GM21619 (cell line): Measurements from ENCODE around the gene UQCRC2.
"Not testable (repeated sequence)": the region's sequence is repeated elsewhere in the genome, so short reads cannot be mapped to it uniquely, and the experiment has no call there.

Experiments
- ATAC-seq: cut with Tn5 transposase; IDR thresholded peaks from one replicate; pipeline ENCODE4 v1.9.1; 2021; ENCODE audit not compliant: unreplicated experiment

UQCRC2 gene

GRCh38 chr16:22008215-22009059 lies 55.3 kb downstream of the UQCRC2 start:
- ATAC-seq, result peak; percentile 18

DNA sequence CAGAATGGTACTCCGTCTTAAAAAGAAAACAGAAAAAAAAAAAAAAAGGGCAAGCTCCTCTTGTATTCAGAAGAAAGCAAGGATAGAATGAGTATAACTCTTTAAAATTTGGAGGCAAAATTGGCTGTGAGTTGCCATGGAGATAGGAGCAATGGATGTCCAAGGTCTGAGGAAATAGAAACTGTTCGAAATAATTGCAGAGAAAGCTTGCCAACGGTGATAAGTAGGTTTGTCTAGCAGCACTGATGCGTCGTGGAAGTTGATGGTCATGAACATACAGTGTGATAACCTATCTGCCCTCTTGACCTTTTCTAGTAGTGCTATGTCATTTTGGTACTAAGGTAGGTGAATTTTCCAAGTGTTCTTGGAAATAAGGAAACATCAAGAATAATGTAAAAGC lies 57.7 kb downstream of the UQCRC2 start:
- no peak for ATAC-seq

- ATAC-seq, result no peak
Observed at GRCh38 chr16:22012241-22012640, 59.1 kb downstream of the UQCRC2 start.

DNA sequence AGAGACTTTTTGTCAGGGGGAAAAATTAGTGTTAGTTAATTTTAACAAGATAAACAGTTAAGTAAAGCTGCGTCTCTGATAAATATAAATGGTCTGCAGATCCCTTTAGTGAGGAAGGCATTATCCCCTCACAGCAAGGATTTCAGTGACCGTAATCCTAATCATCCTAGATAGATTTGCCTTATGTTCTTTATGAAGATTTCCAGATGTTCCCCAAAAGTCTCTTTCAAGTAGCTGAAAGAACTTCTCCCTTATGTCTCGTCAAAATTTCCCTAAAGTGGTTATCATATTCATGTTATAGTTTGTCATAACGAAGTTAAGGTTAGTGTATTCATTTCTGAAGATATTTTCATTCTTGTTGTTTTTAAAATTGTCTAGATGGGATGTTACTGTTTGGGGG lies 60.3 kb downstream of the UQCRC2 start:
- ATAC-seq, result no peak

DNA sequence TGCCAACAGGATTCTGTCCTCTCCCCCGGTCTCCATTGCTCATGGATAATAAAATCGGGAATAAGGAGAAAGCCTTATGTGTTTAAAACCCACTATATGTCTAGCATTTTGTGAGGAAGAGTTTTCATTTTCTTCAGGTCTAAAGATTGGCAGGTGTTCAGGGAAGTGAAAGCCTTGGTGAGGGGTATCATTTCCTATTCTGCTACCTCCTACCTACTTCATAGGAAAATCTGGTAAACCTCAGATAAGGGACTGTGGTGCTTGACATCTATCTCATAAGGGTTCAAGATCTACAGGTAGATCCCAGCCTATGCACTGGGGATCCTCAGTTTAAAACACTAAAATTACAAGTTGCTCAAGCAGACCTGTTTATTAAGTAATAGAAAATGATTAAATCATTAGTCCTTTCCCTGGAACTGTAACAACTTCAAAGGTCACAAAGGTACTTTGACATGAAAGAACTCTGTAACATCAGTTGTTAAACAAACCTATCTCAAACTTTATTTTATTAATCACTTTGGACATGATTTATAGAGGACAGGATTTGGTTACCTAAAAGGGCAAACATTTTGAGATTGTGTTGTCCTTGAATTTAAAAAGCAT lies 61.2 kb downstream of the UQCRC2 start:
- no peak for ATAC-seq

DNA sequence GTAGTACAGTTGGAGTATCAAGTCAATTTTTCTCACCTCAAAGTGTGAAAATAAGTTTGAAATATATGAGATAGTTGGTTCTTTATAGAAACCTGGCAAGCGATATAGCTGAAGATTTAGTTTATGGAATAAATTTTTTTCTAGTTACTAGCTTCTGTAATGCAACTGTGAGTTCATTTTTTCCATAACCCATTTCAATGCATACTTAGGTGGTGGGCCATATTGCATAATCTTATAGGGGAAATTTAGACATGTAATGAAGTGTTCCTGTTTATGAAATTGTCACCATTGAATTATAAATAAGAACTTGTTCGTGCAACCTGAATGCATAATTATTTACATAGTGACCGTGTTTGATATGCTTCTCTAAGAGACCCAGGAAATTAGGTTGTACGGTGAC lies 63.8 kb downstream of the UQCRC2 start:
- no peak for ATAC-seq

GRCh38 chr16:22018559-22018958 lies 65.4 kb downstream of the UQCRC2 start:
- ATAC-seq, result no peak

- no peak for ATAC-seq
Observed at GRCh38 chr16:22022151-22022550, 69.0 kb downstream of the UQCRC2 start.

GRCh38 chr16:22023505-22023904 lies 70.3 kb downstream of the UQCRC2 start:
- no peak for ATAC-seq

DNA sequence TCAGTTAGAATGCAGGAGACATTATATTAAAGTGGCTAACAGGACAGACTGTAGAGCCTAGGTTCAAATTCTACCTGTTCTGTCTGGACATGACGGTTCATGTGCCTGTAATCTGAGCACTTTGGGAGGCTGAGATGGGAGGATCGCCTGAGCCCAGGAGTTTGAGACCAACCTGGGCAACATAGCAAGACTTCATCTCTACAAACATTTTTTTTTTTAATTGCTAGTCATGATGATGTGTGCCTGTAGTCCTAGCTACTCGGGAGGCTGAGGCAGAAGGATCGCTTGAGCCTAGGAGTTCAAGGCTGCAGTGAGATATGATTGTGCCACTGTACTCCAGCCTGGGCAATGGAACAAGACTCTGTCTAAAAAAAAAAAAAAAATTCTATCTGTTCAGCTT lies 71.6 kb downstream of the UQCRC2 start:
- ATAC-seq, result not testable (repeated sequence)

DNA sequence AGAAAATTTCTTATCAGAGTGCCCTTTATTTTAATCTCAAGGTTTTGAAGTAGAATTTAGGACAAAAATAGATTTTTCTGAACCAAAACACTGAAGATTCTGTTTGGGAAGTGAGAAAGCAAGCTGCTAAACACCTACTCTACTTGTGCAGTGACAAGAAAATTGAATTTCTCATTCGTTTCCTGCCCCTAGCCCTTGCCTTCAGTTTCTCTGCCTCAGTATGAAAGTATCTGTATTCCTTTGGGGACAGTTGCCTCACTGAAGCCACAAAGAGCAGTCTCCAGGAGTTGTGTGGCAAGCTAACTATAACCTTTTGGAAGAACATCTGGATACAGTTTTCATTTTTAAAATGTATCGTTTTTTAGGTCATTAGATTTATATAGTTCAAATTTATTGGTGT lies 74.5 kb downstream of the UQCRC2 start:
- no peak for ATAC-seq

- no peak for ATAC-seq
Observed at GRCh38 chr16:22029632-22030031, 76.5 kb downstream of the UQCRC2 start.

DNA sequence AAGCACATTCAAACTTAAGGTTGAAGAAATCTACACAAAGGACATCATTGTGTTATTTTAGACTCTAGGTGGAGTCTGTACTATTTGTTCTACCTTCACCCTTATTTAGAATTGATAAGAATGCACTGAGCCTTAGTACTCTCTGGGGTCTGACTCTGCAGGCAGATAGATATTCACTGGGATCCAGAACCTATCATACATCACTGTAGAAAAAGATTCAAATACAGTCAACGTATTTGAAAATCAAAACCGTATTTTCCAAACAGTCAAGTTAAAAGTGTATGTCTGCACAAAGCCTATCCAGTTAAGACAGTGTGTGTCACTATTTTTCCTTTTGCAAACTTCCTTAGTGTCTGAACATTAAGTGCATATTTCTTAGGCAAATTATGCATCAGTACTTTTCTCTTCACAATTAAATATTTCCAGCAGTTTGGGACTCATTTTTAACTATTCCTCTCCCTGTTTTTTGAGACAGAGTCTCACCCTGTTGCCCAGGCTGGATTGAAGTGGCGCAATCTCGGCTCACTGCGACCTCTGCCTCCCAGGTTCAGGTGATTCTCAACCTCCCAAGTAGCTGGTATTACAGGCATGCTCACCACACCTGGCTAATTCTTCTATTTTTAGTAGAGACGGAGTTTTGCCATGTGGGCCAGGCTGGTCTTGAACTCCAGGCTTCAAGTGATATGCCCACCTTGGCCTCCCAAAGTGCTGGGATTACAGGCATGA lies 77.1 kb downstream of the UQCRC2 start:
- no peak for ATAC-seq

GRCh38 chr16:22031483-22032083 lies 78.4 kb downstream of the UQCRC2 start:
- ATAC-seq, result no peak
